GM23338 (cell line): ENCODE results near the gene RASL11A.

ENCODE experiments used
- CREB1 ChIP-seq: fragments of 250-450 bp; sonication (Bioruptor Pico); IDR thresholded peaks from 2 replicates; pipeline ENCODE4 v1.5.0; 2020; ENCODE audit warnings: low read depth, mild to moderate bottlenecking, moderate library complexity
- EZH2 ChIP-seq: fragments of 200-600 bp; sonication (generic); IDR thresholded peaks from one replicate; pipeline ENCODE4 v1.8.0; 2017; ENCODE audit warnings: antibody characterized with exemption, mild to moderate bottlenecking, low read depth; ENCODE audit not compliant: unreplicated experiment
- EZH2phosphoT487 ChIP-seq: fragments of 200-600 bp; sonication (generic); IDR thresholded peaks from one replicate; pipeline ENCODE4 v1.8.1; 2018; ENCODE audit warnings: antibody characterized with exemption; ENCODE audit not compliant: unreplicated experiment
- JUNB ChIP-seq: IDR thresholded peaks from one replicate; pipeline ENCODE4 v1.6.1; 2016; ENCODE audit warnings: antibody characterized with exemption; ENCODE audit not compliant: unreplicated experiment
- POLR2AphosphoS5 ChIP-seq: IDR thresholded peaks from 2 replicates; pipeline ENCODE4 v1.6.1; 2016; ENCODE audit warnings: antibody characterized with exemption, low read depth
- ZNF114 ChIP-seq: fragments of 250-450 bp; sonication (Bioruptor Pico); IDR thresholded peaks from 2 replicates; pipeline ENCODE4 v1.5.0; 2020; ENCODE audit warnings: mild to moderate bottlenecking, moderate library complexity
- ZNF331 ChIP-seq: fragments of 250-450 bp; sonication (Bioruptor Pico); IDR thresholded peaks from 2 replicates; pipeline ENCODE4 v1.5.0; 2020; ENCODE audit warnings: low read depth, mild to moderate bottlenecking, moderate library complexity
- TF ChIP-seq, protein P1 (sequence below), 2 experiments: fragments of 200-600 bp in 1 of 2; sonication (generic) in 1 of 2; conservative IDR thresholded peaks; 2 replicates each; pipeline versions ENCODE4 v1.5.1 to v1.6.1; 2016 to 2017; ENCODE audit warnings: antibody characterized with exemption in 2 of 2, low read depth in 2 of 2, mild to moderate bottlenecking in 2 of 2, moderate library complexity in 1 of 2
- TF ChIP-seq, protein P2 (sequence below): IDR thresholded peaks from 2 replicates; pipeline ENCODE4 v1.6.1; 2016; ENCODE audit warnings: antibody characterized with exemption
- TF ChIP-seq, protein P3 (sequence below): IDR thresholded peaks from one replicate; pipeline ENCODE4 v1.6.1; 2018; ENCODE audit warnings: antibody characterized with exemption; ENCODE audit not compliant: unreplicated experiment

DNA sequence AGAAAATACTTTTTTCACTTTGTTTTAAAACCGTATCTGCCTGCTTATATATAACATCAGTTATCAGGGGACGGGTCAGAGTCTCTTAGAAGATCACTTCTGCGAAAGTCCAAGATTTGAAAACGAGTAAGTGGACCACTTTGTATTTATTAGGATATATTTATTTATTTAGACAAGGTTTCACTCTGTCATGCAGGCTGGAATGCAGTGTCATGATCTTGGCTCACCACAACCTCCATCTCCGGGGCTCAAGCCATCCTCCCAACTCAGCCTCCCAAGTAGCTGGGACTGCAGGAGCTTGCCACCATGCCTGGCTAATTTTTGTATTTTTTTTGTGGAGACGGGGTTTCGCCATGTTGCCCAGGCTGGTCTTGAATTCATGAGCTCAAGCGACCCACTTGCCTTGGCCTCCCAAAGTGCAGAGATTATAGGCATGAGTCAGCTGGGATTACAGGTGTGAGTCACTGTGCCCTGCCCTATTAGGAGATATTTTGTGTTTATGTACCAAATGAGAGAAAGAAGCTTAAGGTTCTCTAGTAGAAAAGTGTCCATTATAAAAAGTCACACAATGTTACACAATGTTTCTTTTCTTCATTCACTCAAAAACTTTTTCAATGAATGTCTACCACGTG is 39.5 kb downstream of the RASL11A start:
- TF ChIP-seq, protein P1, sequence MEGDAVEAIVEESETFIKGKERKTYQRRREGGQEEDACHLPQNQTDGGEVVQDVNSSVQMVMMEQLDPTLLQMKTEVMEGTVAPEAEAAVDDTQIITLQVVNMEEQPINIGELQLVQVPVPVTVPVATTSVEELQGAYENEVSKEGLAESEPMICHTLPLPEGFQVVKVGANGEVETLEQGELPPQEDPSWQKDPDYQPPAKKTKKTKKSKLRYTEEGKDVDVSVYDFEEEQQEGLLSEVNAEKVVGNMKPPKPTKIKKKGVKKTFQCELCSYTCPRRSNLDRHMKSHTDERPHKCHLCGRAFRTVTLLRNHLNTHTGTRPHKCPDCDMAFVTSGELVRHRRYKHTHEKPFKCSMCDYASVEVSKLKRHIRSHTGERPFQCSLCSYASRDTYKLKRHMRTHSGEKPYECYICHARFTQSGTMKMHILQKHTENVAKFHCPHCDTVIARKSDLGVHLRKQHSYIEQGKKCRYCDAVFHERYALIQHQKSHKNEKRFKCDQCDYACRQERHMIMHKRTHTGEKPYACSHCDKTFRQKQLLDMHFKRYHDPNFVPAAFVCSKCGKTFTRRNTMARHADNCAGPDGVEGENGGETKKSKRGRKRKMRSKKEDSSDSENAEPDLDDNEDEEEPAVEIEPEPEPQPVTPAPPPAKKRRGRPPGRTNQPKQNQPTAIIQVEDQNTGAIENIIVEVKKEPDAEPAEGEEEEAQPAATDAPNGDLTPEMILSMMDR (conservative IDR thresholded peaks at IDR 0.05; ENCODE audit: low read depth in 2 of 2) = no peak
- TF ChIP-seq POLR2AphosphoS5 (no peak), EZH2 (no peak), ZNF331 (CRISPR knock-in tag) (no peak), EZH2phosphoT487 (no peak), JUNB (no peak), CREB1 (CRISPR knock-in tag) (no peak), ZNF114 (no peak)
- TF ChIP-seq, protein P2, sequence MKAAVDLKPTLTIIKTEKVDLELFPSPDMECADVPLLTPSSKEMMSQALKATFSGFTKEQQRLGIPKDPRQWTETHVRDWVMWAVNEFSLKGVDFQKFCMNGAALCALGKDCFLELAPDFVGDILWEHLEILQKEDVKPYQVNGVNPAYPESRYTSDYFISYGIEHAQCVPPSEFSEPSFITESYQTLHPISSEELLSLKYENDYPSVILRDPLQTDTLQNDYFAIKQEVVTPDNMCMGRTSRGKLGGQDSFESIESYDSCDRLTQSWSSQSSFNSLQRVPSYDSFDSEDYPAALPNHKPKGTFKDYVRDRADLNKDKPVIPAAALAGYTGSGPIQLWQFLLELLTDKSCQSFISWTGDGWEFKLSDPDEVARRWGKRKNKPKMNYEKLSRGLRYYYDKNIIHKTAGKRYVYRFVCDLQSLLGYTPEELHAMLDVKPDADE = no peak
- TF ChIP-seq, protein P3, sequence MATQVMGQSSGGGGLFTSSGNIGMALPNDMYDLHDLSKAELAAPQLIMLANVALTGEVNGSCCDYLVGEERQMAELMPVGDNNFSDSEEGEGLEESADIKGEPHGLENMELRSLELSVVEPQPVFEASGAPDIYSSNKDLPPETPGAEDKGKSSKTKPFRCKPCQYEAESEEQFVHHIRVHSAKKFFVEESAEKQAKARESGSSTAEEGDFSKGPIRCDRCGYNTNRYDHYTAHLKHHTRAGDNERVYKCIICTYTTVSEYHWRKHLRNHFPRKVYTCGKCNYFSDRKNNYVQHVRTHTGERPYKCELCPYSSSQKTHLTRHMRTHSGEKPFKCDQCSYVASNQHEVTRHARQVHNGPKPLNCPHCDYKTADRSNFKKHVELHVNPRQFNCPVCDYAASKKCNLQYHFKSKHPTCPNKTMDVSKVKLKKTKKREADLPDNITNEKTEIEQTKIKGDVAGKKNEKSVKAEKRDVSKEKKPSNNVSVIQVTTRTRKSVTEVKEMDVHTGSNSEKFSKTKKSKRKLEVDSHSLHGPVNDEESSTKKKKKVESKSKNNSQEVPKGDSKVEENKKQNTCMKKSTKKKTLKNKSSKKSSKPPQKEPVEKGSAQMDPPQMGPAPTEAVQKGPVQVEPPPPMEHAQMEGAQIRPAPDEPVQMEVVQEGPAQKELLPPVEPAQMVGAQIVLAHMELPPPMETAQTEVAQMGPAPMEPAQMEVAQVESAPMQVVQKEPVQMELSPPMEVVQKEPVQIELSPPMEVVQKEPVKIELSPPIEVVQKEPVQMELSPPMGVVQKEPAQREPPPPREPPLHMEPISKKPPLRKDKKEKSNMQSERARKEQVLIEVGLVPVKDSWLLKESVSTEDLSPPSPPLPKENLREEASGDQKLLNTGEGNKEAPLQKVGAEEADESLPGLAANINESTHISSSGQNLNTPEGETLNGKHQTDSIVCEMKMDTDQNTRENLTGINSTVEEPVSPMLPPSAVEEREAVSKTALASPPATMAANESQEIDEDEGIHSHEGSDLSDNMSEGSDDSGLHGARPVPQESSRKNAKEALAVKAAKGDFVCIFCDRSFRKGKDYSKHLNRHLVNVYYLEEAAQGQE = no peak
